Amygdala (tissue), 56 donors: Measurements from ENCODE around the gene CAVIN3.

Experiments
- DNase-seq, 56 donors: peaks; one replicate each; lab custom pipeline; 2025; lab: John Stamatoyannopoulos, UW

The CAVIN3 gene

GRCh38 chr11:6273188-6273587 is 47.1 kb downstream of the CAVIN3 start:
- peak in 7 of 56 donors; percentile 34 to 62 (median 42) for DNase-seq

- DNase-seq: no peak
Observed at GRCh38 chr11:6271598-6271997, 48.7 kb downstream of the CAVIN3 start.

- no peak for DNase-seq
Observed at GRCh38 chr11:6270584-6271246, 49.6 kb downstream of the CAVIN3 start.

GRCh38 chr11:6269994-6270393 is 50.3 kb downstream of the CAVIN3 start:
- DNase-seq: no peak
